HG03378 (cell line): ENCODE measurements around the gene ANXA6.

Experiments used
- ATAC-seq: cut with Tn5 transposase; IDR thresholded peaks from one replicate; pipeline ENCODE4 v1.9.1; 2021; ENCODE audit warnings: mild to moderate bottlenecking, moderate library complexity; ENCODE audit not compliant: unreplicated experiment

Gene ANXA6

GRCh38 chr5:151130922-151131891 is 26.4 kb downstream of the ANXA6 start:
- ATAC-seq: no peak

GRCh38 chr5:151130235-151130921 is 27.2 kb downstream of the ANXA6 start:
- no peak for ATAC-seq

GRCh38 chr5:151128817-151129216 is 28.8 kb downstream of the ANXA6 start:
- no peak for ATAC-seq

GRCh38 chr5:151127926-151128325 is 29.7 kb downstream of the ANXA6 start:
- no peak for ATAC-seq

GRCh38 chr5:151126199-151126645 is 31.4 kb downstream of the ANXA6 start:
- ATAC-seq: peak; percentile 32

DNA sequence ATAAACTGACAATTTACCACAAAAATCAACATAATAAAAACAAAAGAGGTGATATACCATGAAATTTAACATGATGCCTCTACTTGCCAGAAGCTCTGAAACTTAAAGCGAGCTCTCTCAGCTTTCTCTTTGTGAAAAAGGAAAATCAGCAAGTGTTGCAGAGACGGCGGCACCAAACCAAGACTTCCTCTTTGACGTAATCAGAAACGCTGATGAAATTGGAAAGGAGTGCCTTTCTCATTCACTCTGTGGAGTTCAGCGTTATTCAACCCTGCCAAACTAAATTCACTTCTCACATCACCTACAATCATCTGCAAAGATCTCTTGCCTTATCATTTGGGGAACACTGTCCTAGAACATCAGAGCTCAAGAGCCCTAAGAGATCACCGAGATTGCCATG is 32.2 kb downstream of the ANXA6 start:
- ATAC-seq: no peak

GRCh38 chr5:151123897-151124751 is 33.5 kb downstream of the ANXA6 start:
- peak; percentile 81 for ATAC-seq

- ATAC-seq: no peak
These were observed 34.8 kb downstream of the ANXA6 start for GRCh38 chr5:151122828-151123227.

DNA sequence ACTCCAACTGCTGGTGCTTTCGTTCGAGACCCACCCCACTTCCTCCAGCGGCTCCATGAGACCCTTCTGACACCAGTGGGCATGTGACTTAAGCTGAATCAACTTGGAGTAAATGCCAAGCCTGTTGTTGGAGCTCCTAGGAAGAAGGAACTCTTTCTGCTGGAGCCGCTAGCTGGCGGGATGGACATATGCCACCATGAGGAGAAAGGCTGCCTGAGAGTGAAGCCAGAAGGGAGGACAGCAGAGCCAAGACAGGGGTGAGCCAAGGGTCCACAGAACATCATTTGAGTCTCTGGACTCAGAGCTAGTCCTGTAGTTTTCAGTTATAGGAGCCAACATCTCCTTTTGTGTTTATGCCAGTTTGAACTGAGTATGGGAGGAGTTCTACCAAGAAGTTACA is 35.9 kb downstream of the ANXA6 start:
- no peak for ATAC-seq

GRCh38 chr5:151121095-151121494 is 36.5 kb downstream of the ANXA6 start:
- no peak for ATAC-seq

- no peak for ATAC-seq
These were observed 38.5 kb downstream of the ANXA6 start for GRCh38 chr5:151118913-151119575.

- no peak for ATAC-seq
These were observed 42.2 kb downstream of the ANXA6 start for GRCh38 chr5:151115272-151115905.

DNA sequence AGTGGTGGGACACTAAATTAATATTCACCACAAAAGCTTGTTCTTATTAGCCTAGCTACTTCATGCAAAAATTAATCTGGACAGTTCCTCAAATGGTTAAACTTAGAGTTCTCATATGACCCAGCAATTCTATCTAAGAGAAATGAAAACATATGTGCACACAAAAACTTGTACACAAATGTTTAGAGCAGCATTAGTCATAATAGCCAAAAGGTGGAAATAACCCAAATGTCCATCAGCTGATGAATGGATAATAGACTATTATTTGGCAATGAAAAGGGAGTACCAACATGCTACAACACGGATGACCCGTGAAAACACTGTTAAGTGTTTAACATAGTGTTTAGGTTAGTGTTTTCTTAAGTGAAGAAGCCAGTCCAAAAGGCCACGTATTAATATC is 43.9 kb downstream of the ANXA6 start:
- no peak for ATAC-seq

- ATAC-seq: no peak
These were observed 46.6 kb downstream of the ANXA6 start for GRCh38 chr5:151110992-151111391.

- no peak for ATAC-seq
These were observed 47.4 kb downstream of the ANXA6 start for GRCh38 chr5:151110122-151110681.

- ATAC-seq: no peak
These were observed 49.0 kb downstream of the ANXA6 start for GRCh38 chr5:151108566-151108965.

- no peak for ATAC-seq
These were observed 49.6 kb downstream of the ANXA6 start for GRCh38 chr5:151107738-151108520.

DNA sequence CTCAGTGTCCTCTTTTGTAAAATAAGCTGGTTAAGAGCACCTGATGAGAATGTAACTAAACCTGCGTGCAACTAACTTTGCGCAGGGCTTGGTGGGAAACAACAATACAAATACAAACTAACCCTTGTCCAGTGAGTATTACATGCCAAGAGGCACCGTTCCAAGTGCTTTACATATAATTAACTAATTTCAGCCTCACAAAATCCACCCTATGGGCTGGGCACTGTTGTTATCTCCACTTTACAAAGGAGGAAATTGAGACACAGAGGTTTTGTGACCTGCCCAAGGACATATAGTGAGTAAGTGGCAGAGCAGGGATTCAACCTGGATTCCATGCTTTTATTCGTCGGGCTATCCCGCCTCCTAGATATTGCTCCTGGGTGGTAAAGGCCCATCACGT is 50.5 kb downstream of the ANXA6 start:
- no peak for ATAC-seq

- no peak for ATAC-seq
These were observed 51.1 kb downstream of the ANXA6 start for GRCh38 chr5:151106509-151106908.
